ENCODE measurements around the gene NPY5R. TPM values are rescaled to one million over a fixed set of nuclear protein-coding genes. Genes with fewer than 3 reads are reported as not detected.

Gene NPY5R
- total RNA-seq, 1 experiment from 2014 or later = not detected

DNA sequence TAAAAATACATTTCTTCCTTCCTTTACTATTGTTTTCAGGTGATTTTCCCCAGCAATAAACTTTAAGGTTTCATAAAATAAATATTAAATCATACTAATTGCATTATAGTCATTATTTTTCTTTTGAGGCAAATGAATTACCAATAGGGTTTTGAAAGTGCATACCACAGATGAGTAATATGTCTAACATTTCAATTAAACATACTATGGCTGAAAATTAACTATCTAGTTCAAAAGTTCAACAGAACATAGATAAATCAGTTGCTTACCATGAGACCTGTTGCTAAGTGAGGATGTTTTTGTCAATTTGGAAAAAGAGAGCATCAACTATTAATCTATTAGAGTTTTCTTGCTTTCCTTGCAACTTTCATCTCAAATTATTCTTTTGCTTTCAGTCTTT is 35.0 kb downstream of the NPY5R start:
- in situ Hi-C loops (cut with HindIII; ENCODE audit: low pct_unique_long_range_greater_than_20kb, low sequenced_read_pairs) = no loop called here
- DNase-seq (ENCODE audit: low read depth, low spot score) = no peak

DNA sequence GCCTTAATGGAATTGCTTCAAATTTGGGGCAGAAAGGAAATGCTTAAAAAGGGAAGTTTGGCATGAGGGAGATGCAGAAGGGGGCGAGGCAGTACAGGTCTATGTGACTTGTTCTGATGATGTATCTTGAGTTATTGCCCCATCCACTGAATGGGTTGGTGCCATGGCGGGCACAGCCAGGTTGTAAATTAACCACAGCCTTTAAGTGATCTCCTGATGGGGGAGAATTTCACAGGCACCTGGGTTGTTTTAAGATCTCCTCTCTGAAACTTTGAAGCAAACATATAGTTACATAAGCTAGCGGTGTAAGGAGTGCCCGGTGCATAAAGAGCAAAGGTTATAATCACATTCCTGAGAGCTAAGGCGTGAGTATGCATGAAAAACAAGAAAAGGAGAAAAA is 37.0 kb downstream of the NPY5R start:
- in situ Hi-C loops (cut with HindIII; ENCODE audit: low pct_unique_long_range_greater_than_20kb, low sequenced_read_pairs) = no loop called here
- DNase-seq (ENCODE audit: low read depth, low spot score) = no peak

DNA sequence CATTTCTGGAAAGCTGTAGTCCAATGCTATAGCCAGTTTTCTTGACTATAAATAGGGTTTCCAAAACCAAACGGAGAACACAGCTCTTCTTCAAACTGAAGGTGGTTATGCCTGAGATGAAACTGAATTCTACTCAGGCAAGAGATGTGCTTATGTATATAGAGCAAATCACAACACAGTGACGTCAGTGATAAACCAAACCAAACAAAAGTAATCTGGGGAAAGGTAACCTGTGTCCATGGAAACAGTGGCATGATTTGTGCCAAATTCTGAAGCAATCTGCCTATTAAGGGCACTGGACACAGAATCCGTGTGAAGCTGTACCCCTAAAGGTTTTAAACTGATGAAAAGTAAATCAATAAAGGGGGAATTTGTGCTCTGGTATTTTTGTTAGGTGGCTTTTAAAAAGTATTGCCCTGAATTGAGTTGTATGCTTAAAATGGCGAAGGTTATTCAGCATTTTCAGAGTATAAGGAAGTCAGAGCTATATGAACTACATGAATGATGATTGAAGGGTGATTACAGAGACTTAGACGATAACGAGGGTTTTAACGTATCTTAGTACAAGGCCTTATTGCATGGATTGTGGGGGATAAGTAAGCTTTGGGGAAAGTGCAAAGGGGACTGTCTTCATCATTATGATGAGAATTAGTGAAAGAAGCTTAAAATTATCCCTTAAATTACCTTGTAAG is 38.6 kb downstream of the NPY5R start:
- no peak for DNase-seq (ENCODE audit: low read depth, low spot score)

DNA sequence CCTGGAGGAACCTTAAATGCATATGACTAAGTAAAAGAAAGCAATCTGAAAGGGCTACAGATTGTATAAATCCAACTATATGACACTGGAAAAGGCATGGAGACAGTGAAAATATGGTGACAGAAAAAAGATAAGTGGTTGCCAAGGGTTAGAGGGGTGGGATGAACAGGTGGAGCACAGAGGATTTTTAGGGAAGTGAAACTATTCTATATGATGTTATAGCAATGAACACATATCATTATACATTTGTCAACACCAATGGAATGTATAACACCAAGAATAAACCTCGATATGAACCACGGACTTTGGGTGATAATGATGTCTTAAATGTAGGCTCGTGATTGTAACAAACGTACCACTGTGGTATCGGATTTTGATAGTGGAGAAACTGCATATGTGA is 40.7 kb downstream of the NPY5R start:
- in situ Hi-C loops (cut with HindIII; ENCODE audit: low pct_unique_long_range_greater_than_20kb, low sequenced_read_pairs) = no loop called here
- no peak for DNase-seq (ENCODE audit: low read depth, low spot score)

More for the DNA sequence above, 38.6 kb downstream of the NPY5R start:
- in situ Hi-C loops (cut with HindIII; ENCODE audit: low pct_unique_long_range_greater_than_20kb, low sequenced_read_pairs) = no loop called here

DNA sequence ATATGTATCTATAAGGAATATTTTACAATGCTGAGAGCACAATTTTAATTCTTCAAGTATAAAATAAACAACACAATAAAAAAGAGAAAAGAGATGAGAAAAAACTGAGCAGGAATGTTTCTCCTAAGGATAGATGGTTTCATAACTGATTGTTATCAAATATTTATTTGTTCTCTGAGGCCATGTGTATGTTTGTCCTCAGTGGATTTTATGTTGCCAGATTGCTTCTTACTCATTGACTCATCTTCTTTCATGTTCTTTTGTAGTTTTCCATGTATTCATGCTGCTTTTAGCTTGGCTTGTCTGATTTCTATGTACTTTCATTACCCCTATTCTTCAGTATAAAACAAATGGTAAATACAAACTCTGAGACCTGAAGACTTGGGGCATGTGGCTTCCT is 41.2 kb downstream of the NPY5R start:
- DNase-seq (ENCODE audit: low read depth, low spot score) = no peak
- in situ Hi-C loops (cut with HindIII; ENCODE audit: low pct_unique_long_range_greater_than_20kb, low sequenced_read_pairs) = no loop called here

DNA sequence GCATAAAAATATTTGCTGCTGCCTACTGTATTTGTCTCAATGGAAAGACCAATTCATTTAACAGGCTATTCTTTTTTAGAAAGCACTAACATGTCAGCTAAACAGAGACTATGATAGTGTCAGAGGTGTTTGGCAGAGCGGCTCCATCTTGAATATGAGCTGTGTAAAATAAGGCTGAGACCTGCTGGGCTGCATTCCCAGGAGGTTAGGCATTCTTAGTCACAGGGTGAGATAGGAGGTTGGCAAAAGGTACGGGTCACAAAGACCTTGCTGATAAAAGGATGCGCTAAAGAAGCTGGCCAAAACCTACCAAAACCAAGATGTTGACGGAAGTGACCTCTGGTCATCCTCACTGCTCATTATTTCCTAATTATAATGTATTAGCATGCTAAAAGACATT is 41.8 kb downstream of the NPY5R start:
- DNase-seq (ENCODE audit: low read depth, low spot score) = no peak
- in situ Hi-C loops (cut with HindIII; ENCODE audit: low pct_unique_long_range_greater_than_20kb, low sequenced_read_pairs) = no loop called here

DNA sequence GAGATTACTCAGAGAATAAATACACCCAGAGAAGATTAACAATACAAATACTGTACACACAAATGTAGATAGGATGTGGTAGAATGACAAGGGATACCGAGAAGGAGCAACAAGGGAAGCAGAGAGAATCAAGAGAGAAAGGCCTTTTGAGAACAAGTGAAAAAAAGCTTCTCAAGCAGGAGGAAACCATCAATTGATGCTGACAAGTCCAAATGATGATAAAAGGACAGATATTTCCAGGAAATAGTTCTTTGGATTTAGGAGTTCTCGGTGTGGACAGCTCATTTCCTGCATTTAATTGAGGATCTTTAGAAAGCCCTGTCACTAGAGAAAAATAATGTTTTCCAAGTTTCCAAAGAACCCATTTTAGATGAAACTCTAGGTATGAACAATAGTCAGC is 48.1 kb downstream of the NPY5R start:
- no peak for DNase-seq (ENCODE audit: low read depth, low spot score)
- in situ Hi-C loops (cut with HindIII; ENCODE audit: low pct_unique_long_range_greater_than_20kb, low sequenced_read_pairs) = no loop called here

DNA sequence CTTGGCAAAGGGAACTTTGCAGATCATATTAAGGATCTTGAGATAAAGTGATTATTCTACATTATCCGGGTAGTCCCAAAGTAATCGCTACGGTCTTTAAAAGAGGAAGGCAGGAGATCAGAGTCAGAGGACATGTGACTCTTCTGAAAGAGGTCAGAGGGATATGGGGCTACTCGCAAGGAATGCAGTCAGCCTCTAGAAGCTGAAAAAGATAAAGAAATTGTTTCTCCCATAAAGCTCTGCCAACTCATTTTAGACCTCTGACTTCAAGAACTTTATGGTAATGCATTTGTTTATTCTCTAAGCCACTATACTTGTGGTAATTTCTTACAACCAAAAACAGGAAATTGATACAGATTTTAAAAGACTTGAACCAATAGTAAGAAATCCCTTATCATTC is 48.6 kb downstream of the NPY5R start:
- in situ Hi-C loops (cut with HindIII; ENCODE audit: low pct_unique_long_range_greater_than_20kb, low sequenced_read_pairs) = no loop called here
- no peak for DNase-seq (ENCODE audit: low read depth, low spot score)

DNA sequence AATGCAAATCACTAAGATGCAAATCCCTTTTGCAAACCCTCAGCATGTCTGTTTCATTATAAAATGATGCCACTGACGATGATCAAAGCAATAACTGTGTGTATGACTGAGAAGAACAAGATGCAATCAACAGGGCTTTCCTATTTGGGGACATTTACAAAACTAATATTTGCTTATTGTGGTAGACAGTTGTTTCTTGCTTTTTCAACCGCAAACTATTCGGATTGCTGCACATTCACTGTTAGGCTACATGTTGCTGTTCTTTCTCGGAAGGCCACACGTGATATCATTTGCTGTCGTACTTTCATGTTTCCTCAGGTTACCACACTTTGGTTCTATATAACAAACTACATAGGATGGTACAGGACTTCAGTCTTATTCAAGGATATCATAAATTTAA is 49.8 kb downstream of the NPY5R start:
- in situ Hi-C loops (cut with HindIII; ENCODE audit: low pct_unique_long_range_greater_than_20kb, low sequenced_read_pairs) = no loop called here
- DNase-seq (ENCODE audit: low read depth, low spot score) = no peak

DNA sequence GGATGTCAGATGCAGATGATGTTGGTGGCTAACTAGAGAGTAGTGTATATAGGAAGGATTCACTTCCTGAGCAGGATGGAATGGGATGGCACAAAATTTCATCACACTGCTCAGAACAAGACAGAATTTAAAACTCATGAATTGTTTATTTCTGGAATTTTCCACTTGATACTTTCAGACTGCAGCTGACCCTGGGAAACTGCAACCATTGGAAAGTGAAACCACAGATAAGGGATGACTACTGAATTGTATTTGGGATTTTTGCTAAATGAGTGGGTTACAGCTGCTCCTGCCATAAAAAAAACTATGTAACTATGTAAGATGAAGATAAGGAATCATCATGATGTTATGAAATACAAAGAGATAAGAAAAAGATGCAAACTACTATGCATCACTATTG is 51.4 kb downstream of the NPY5R start:
- no peak for DNase-seq (ENCODE audit: low read depth, low spot score)

DNA sequence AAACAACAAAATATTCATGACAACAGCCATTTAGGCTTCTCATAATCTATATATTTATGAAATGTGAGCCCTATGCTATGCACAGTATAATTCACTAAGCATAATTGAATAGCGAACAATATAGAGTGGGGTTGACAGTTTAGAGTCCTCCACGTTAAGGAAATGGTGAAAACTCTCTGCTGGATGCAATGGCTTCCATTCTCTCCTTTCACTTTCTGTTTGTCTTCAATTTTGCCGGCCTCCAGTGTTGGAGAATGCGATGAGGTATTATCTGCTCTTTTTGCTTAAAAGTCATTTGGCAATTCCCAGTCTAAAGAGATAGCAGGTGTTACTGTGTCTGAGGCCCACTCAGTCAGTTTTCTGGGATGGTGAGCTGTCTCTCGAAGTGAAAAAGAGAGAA is 52.1 kb downstream of the NPY5R start:
- in situ Hi-C loops (cut with HindIII; ENCODE audit: low pct_unique_long_range_greater_than_20kb, low sequenced_read_pairs) = no loop called here

More for the DNA sequence above, 51.4 kb downstream of the NPY5R start:
- in situ Hi-C loops (cut with HindIII; ENCODE audit: low pct_unique_long_range_greater_than_20kb, low sequenced_read_pairs) = no loop called here

DNA sequence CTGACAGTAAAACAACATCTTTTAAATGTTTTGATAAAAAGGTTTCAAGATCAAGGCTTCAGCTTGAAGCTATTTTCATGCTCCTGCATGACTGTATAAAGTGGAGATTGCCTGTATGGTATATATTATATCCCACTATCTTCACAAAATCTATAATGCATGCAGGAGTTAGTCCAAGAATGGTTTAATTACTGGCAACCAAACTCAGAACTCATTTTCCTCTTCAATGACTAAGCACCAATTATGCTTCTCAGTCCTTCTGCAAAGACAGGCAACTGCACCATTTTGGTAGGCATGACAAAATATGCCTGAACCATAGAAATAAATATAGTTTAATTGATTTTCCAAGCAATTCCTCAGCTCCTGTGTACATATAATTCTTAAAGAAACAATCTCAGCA is 54.5 kb downstream of the NPY5R start:
- DNase-seq (ENCODE audit: low read depth, low spot score) = no peak
- in situ Hi-C loops (cut with HindIII; ENCODE audit: low pct_unique_long_range_greater_than_20kb, low sequenced_read_pairs) = no loop called here

More for the DNA sequence above, 52.1 kb downstream of the NPY5R start:
- DNase-seq (ENCODE audit: low read depth, low spot score) = peak; percentile 13

DNA sequence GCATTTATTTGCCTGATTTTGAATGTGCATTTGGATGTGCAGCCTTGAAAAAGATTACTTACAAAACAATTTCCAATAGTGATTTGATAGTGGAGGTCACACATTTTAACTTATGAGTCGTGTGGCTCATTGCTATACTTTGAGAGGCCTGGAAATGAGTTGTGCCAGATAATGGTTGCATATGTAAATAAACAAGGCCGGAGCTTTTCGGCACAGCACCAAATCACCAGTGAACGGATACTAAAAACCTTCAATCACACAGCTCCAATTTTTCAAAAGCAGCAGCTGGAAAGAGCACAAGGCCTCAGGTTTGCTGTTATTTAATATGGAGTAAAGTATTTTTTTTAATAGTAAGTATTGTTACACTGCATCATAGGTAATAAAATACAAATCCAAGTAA is 57.2 kb downstream of the NPY5R start:
- no peak for DNase-seq (ENCODE audit: low read depth, low spot score)
- in situ Hi-C loops (cut with HindIII; ENCODE audit: low pct_unique_long_range_greater_than_20kb, low sequenced_read_pairs) = no loop called here

Other genes with a start within 250 kb of the NPY5R start
- gene NAF1, start 177.0 kb upstream of the NPY5R start, total RNA-seq (2014; rRNA removed; shearing (Covaris generic)) = 7.2 and 9.6 TPM in 2 replicates
- gene NPY1R, start 11.3 kb upstream of the NPY5R start, total RNA-seq (2014; rRNA removed; shearing (Covaris generic)) = not detected in 2 replicates
- gene TKTL2, start 129.9 kb downstream of the NPY5R start, total RNA-seq (2014; rRNA removed; shearing (Covaris generic)) = not detected in 2 replicates
- gene TMA16, start 150.8 kb downstream of the NPY5R start, total RNA-seq (2014; rRNA removed; shearing (Covaris generic)) = 32.5 and 33.2 TPM in 2 replicates